ENCODE measurements around the gene DBI. TPM values are rescaled to one million over a fixed set of nuclear protein-coding genes. Genes with fewer than 3 reads are reported as not detected.

Gene DBI
- total RNA-seq, 1 donor from 2014 or later = 75.3 TPM

- H3K36me3 ChIP-seq (ENCODE audit: control insufficient read depth, insufficient read depth, low read length) = no peaks in the 10 kb centered on the region
- FAIRE-seq = no peak
- TF ChIP-seq, protein P1, sequence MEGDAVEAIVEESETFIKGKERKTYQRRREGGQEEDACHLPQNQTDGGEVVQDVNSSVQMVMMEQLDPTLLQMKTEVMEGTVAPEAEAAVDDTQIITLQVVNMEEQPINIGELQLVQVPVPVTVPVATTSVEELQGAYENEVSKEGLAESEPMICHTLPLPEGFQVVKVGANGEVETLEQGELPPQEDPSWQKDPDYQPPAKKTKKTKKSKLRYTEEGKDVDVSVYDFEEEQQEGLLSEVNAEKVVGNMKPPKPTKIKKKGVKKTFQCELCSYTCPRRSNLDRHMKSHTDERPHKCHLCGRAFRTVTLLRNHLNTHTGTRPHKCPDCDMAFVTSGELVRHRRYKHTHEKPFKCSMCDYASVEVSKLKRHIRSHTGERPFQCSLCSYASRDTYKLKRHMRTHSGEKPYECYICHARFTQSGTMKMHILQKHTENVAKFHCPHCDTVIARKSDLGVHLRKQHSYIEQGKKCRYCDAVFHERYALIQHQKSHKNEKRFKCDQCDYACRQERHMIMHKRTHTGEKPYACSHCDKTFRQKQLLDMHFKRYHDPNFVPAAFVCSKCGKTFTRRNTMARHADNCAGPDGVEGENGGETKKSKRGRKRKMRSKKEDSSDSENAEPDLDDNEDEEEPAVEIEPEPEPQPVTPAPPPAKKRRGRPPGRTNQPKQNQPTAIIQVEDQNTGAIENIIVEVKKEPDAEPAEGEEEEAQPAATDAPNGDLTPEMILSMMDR (IDR thresholded peaks at IDR 0.05; ENCODE audit: insufficient read depth, low read length, severe bottlenecking) = no peak
- DNase-seq (ENCODE audit: low read depth) = no peak
- no peak overlapping the region for H3K4me3 ChIP-seq (ENCODE audit: low read depth, low read length)
- peaks cover 9% of the 10 kb centered on the region for H3K27me3 ChIP-seq (ENCODE audit: control insufficient read depth, insufficient read depth, low read length)
Observed at GRCh38 chr2:119421741-119422140, 55.0 kb downstream of the DBI start.

Other genes starting within 250 kb of the DBI start
- gene C1QL2, start 208.2 kb upstream of the DBI start, total RNA-seq = not detected in 2 replicates
- gene STEAP3, start 143.1 kb upstream of the DBI start, total RNA-seq = 8.1 and 11.8 TPM in 2 replicates
- 4.7 and 12.3 TPM in 2 replicates for gene C2orf76, start 143 bp upstream of the DBI start, total RNA-seq
- 0.26 TPM in 1 of 2 replicates, not detected in the other for gene TMEM37, start 64.9 kb downstream of the DBI start, total RNA-seq
- not detected in 2 replicates for gene SCTR, start 157.5 kb downstream of the DBI start, total RNA-seq
- 0.26 TPM in 1 of 2 replicates, not detected in the other for gene CFAP221, start 177.5 kb downstream of the DBI start, total RNA-seq